ENCODE data around the gene PCGF5. TPM values are rescaled to one million over a fixed set of nuclear protein-coding genes. Genes with fewer than 3 reads are reported as not detected.

Gene PCGF5
- total RNA-seq (2022; extraction: Qiagen RNA extraction) = 32.2 to 36.9 TPM (median 35.9 TPM) in 5 replicates

DNA sequence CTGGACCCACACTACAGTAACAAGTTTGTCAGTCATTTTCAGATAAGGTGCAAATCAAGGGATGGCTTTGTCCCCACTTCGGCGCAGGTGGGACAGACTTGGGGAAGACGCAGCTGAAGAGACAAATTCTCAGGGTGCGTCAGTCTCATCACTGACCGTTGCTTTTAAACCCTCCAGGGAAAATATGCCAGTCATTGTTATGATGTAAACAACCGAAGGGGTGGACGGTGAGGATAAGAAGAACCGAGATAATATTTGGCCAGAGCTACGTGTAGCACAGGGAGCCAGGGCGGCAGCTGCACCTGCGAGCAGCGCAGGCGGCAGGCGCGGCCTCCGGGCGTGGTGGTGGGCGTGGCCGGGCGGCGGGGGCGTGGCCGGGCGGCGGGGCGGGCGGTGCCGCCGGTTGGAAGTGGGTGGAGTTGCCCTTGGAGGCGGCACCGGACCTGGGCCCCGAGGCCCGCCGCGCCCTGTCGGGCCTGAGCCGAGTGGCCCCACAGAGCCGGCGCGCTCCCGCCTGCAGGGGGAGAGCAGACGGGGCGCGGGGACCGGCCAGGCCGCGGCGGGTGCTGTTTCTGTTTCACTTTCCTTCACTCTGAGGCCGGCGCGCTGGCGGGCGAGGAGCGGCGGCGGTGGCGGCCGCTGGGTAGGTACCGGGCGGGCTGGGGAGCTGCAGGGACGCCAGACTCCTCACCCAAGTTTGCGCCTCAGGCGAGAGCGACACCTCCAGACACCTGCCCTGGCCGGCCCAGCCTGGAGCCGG is at the start of gene PCGF5:
PCGF5 (plus strand) TSS at position 470 of the 760 bp plus-strand sequence. CDS start 2,209 bp downstream, outside the sequence.

Other genes with a start within 250 kb of the PCGF5 start
- 3.0 to 4.4 TPM (median 3.8 TPM) in 5 replicates for gene HECTD2, start 189.7 kb downstream of the PCGF5 start, total RNA-seq (2022; extraction: Qiagen RNA extraction)